Endothelial cell of umbilical vein (primary cell): Measurements from ENCODE around the gene MUTYH. TPM values are rescaled to one million over a fixed set of nuclear protein-coding genes. Genes with fewer than 3 reads are reported as not detected.

Experiments used
- BruUV-seq: library from RNA; stranded (reverse); fragments of 400-500 nt; replicated peaks from 2 replicates; lab custom pipeline; 2021; lab: Mats Ljungman, UMichigan
- CTCF ChIA-PET: fragments of 300-600, 350-600 bp; sonication (Branson Sonifier 250); formaldehyde crosslinking; loops from one replicate; lab custom pipeline; 2021; ENCODE audit warnings: antibody characterized with exemption, inconsistent platforms; lab: Charles Lee
- POLR2A ChIA-PET: fragments of 300-600, 350-600 bp; sonication (Branson Sonifier 250); formaldehyde crosslinking; loops from one replicate; lab custom pipeline; 2021; ENCODE audit warnings: antibody characterized with exemption, inconsistent platforms; lab: Charles Lee
- DNase-seq: peaks from one replicate; pipeline ENCODE4 v3.0.0-alpha.2; 2011; ENCODE audit warnings: low read depth, low spot score
- FAIRE-seq: peaks from 2 replicates; lab custom pipeline; 2011; peaks lifted over from hg19 to GRCh38; lab: Jason Lieb, UNC
- H2AFZ ChIP-seq: 2 replicates; pipeline ENCODE4 v1.6.0; 2012; ENCODE audit warnings: low read depth, low read length, control low read depth, inconsistent platforms
- H3K27ac ChIP-seq: 2 replicates; pipeline ENCODE4 v1.5.1; 2011; ENCODE audit warnings: low read depth, mild to moderate bottlenecking, control low read depth, low read length, moderate library complexity; ENCODE audit not compliant: insufficient read depth
- H3K27me3 ChIP-seq, 2 experiments: 2 replicates each; pipeline versions ENCODE4 v1.6.0 to v1.6.1; 2011; ENCODE audit warnings: low read length in 2 of 2, mixed read lengths in 1 of 2; ENCODE audit not compliant: control insufficient read depth in 2 of 2, insufficient read depth in 2 of 2
- H3K36me3 ChIP-seq, 2 experiments: 2 replicates in 1 of 2; 3 replicates in 1 of 2; pipeline ENCODE4 v1.5.1; 2011; ENCODE audit warnings: low read length in 2 of 2, mild to moderate bottlenecking in 1 of 2, moderate library complexity in 1 of 2; ENCODE audit not compliant: control insufficient read depth in 2 of 2, insufficient read depth in 2 of 2; ENCODE audit errors: extremely low read depth in 1 of 2
- H3K4me1 ChIP-seq: 3 replicates; pipeline ENCODE4 v1.5.1; 2011; ENCODE audit warnings: mild to moderate bottlenecking, low read length; ENCODE audit not compliant: control insufficient read depth, insufficient read depth; ENCODE audit errors: extremely low read depth
- H3K4me2 ChIP-seq: 2 replicates; pipeline ENCODE4 v1.6.1; 2011; ENCODE audit warnings: low read length, control low read depth, mixed read lengths; ENCODE audit not compliant: insufficient read depth
- H3K4me3 ChIP-seq, 3 experiments: fragments of 200-600 bp in 1 of 3; sonication (generic), shearing (Covaris generic) in 1 of 3; replicated peaks in 1 of 3; 2 replicates each; pipeline ENCODE4 v1.5.1; 2011 to 2016; ENCODE audit warnings: control low read depth in 3 of 3, low read length in 3 of 3, mild to moderate bottlenecking in 2 of 3, inconsistent platforms in 1 of 3, low read depth in 1 of 3, moderate library complexity in 1 of 3; ENCODE audit not compliant: insufficient read depth in 1 of 3
- H3K79me2 ChIP-seq: 2 replicates; pipeline ENCODE4 v1.6.0; 2012; ENCODE audit warnings: low read length, inconsistent platforms; ENCODE audit not compliant: control insufficient read depth, insufficient read depth
- H3K9ac ChIP-seq: replicated peaks from 2 replicates; pipeline ENCODE3; 2011; ENCODE audit warnings: low read length, control low read depth; ENCODE audit not compliant: insufficient read depth; ENCODE audit errors: extremely low read depth
- H3K9me1 ChIP-seq: replicated peaks from 3 replicates; pipeline ENCODE4 v1.6.0; 2011; ENCODE audit warnings: mild to moderate bottlenecking, low read length; ENCODE audit not compliant: control insufficient read depth, insufficient read depth; ENCODE audit errors: extremely low read depth
- H3K9me3 ChIP-seq: replicated peaks from 2 replicates; pipeline ENCODE4 v1.5.1; 2012; ENCODE audit warnings: low read length, inconsistent platforms; ENCODE audit not compliant: control insufficient read depth, insufficient read depth
- H4K20me1 ChIP-seq: replicated peaks from 2 replicates; pipeline ENCODE3; 2011; ENCODE audit warnings: mild to moderate bottlenecking, low read length; ENCODE audit not compliant: control insufficient read depth, insufficient read depth; ENCODE audit errors: extremely low read depth
- EZH2 ChIP-seq: IDR thresholded peaks from 2 replicates; pipeline ENCODE4 v1.6.1; 2012; ENCODE audit warnings: borderline replicate concordance, low read depth, mild to moderate bottlenecking, moderate library complexity, low read length, inconsistent platforms; ENCODE audit not compliant: severe bottlenecking
- FOS ChIP-seq: IDR thresholded peaks from 2 replicates; pipeline ENCODE4 v1.6.1; 2011; ENCODE audit warnings: mild to moderate bottlenecking, low read length, moderate library complexity, borderline replicate concordance; ENCODE audit not compliant: insufficient read depth
- GATA2 ChIP-seq: IDR thresholded peaks from 2 replicates; pipeline ENCODE4 v1.7.0; 2011; ENCODE audit warnings: low read depth, mild to moderate bottlenecking, moderate library complexity, mixed read lengths, low read length; ENCODE audit not compliant: insufficient read length, insufficient read depth
- JUN ChIP-seq: IDR thresholded peaks from 2 replicates; pipeline ENCODE4 v1.6.1; 2011; ENCODE audit warnings: borderline replicate concordance, low read depth; ENCODE audit not compliant: insufficient read length, insufficient read depth
- MYC ChIP-seq: IDR thresholded peaks from one replicate; pipeline ENCODE4 v1.6.1; 2011; ENCODE audit warnings: mild to moderate bottlenecking, low read depth, low read length
- POLR2A ChIP-seq: IDR thresholded peaks from 2 replicates; pipeline ENCODE4 v1.6.1; 2012; ENCODE audit warnings: low read depth, mild to moderate bottlenecking, control low read depth, low read length
- POLR2AphosphoS5 ChIP-seq: IDR thresholded peaks from 2 replicates; pipeline ENCODE4 v1.6.1; 2012; ENCODE audit warnings: low read depth, mild to moderate bottlenecking, control low read depth, low read length, moderate library complexity; ENCODE audit not compliant: insufficient read depth
- dilution Hi-C: fragments of 300-500 bp; cut with MboI; formaldehyde crosslinking; loops from one replicate; pipeline ENCODE4 v1.15.0; 2019; ENCODE audit warnings: low sequenced_read_pairs; ENCODE audit not compliant: extremely low pct_ligation_motif_present
- intact Hi-C: fragments of 100-400 bp; cut with micrococcal nuclease; formaldehyde crosslinking; loops from one replicate; pipeline ENCODE4 v1.10.0; 2022
- polyA plus RNA-seq, 4 experiments: library from polyadenylated mRNA; depleted of rRNA in 3 of 4; stranded (reverse) in 3 of 4; unstranded in 1 of 4; fragments of >200 nt; gene quantifications; 2 replicates each; pipeline versions ENCODE4 v1.2.1 to v1.2.3, GENCODE V29; 2011 to 2012; ENCODE audit warnings: missing spikeins in 1 of 4
- total RNA-seq: library from RNA; stranded (reverse); gene quantifications from 2 replicates; pipeline ENCODE4 v1.2.3, GENCODE V29; 2021
- TF ChIP-seq, protein P1 (sequence below): IDR thresholded peaks from 2 replicates; pipeline ENCODE4 v1.6.1; 2011; ENCODE audit not compliant: insufficient read depth, insufficient read length
- TF ChIP-seq, protein P2 (sequence below), 2 donors: IDR thresholded peaks; 1 replicate in 1 of 2; 2 replicates in 1 of 2; pipeline ENCODE4 v1.5.1; 2011; ENCODE audit warnings: low read length in 2 of 2, mild to moderate bottlenecking in 2 of 2, moderate library complexity in 2 of 2, control low read depth in 1 of 2, inconsistent platforms in 1 of 2, low read depth in 1 of 2; ENCODE audit not compliant: insufficient read depth in 1 of 2; ENCODE audit errors: extremely low read depth in 1 of 2

The MUTYH gene
- total and polyA plus RNA-seq, 2 donors (not counting 3 experiments of a cell fraction or from before 2014, with no cell fraction given), result 12.3 to 16.6 TPM

DNA sequence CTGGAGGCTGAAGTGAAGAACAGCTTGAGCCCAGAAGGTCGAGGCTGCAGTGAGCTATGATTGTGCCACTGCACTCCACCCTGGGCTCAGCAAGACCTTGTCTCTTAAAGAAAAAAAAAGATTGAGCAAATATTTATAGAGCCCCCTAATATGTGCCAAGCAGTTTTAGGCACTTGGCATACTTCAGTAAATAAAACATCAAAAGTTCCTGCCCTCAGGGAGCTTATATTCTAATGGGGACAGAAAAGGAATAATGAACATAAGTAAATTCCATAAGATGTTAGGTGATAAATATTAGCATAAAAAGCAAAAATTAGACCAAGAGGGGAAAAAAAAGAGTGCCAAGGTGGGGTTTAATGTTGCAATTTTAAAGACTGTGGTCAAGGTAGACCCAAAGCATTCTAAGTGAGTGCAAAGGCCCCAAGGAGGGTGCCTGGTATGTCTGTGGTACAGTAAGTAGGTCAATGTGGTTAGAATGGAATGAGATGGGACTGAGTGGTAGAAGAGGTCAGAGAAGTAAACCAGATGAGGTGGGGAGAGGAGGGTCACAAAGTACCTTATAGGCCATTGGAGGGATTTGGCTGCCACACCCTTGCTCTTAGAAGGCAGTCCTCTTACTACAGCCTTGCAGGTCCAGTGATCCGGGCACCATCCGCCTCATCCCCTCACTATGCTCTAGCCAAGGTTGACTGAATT is 2.5 kb downstream of the MUTYH start:
- no TSS peak for BruUV-seq
- POLR2A ChIA-PET, result no interaction called here
- FAIRE-seq (no peak), DNase-seq (no peak)
- no peaks in the 10 kb centered on the region for H3K9me1 ChIP-seq
- H3K4me2 ChIP-seq, result no peak overlapping the region
- no peaks in the 10 kb centered on the region for H3K9me3 ChIP-seq
- intact Hi-C loops, result no loop called here
- H3K27ac ChIP-seq, result no peak overlapping the region
- no peak overlapping the region for H2AFZ ChIP-seq
- CTCF ChIA-PET, result no interaction called here
- TF ChIP-seq GATA2 (no peak), EZH2 (no peak), FOS (no peak), MYC (no peak)
- TF ChIP-seq, protein P1, sequence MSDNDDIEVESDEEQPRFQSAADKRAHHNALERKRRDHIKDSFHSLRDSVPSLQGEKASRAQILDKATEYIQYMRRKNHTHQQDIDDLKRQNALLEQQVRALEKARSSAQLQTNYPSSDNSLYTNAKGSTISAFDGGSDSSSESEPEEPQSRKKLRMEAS, result no peak
- H3K27me3 ChIP-seq, result no peaks in the 10 kb centered on the region
- no peaks in the 10 kb centered on the region for H4K20me1 ChIP-seq
- H3K4me1 ChIP-seq, result peaks cover 30% of the 10 kb centered on the region
- H3K4me3 ChIP-seq, result no peak overlapping the region
- H3K9ac ChIP-seq, result no peak overlapping the region
- dilution Hi-C loops, result no loop called here
- peaks cover 3 to 6% of the 10 kb centered on the region in 2 experiments for H3K36me3 ChIP-seq
- H3K79me2 ChIP-seq, result peaks cover 23% of the 10 kb centered on the region

DNA sequence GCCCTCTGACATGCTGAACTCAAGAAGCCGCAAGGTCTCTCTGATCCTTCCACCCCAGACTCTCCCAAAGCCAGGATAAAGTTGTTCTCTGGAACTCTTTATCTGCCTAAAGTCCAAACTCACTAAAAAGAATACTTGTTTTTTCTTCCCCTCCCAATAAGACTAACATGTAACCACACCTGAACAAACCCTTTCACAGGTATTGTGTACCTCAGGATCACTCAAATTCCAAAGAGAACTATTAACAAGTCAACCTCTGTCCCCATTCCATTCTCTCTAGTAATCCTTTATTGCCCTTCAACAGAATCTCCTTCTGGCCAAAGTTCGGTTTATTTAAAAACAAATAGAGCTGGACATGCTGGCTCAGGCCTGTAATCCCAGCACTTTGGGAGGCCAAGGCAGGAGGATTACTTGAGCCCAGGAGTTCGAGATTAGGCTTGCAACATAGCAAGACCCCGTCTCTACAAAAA is 4.3 kb downstream of the MUTYH start:
- no peaks in the 10 kb centered on the region for H3K27me3 ChIP-seq
- no peak overlapping the region for H3K9ac ChIP-seq
- no peak overlapping the region for H3K27ac ChIP-seq
- H3K4me3 ChIP-seq, result no peak overlapping the region
- no peaks in the 10 kb centered on the region for H3K36me3 ChIP-seq
- no peak overlapping the region for H2AFZ ChIP-seq
- CTCF ChIA-PET, result interaction anchor here (1.3 kb wide), 1 partner anchor 156 kb away, joined by 3 read pairs; no protein-coding TSS in a partner anchor
- POLR2A ChIA-PET, result no interaction called here
- FAIRE-seq (no peak), DNase-seq (no peak)
- dilution Hi-C loops, result no loop called here
- no TSS peak for BruUV-seq
- TF ChIP-seq, protein P2, sequence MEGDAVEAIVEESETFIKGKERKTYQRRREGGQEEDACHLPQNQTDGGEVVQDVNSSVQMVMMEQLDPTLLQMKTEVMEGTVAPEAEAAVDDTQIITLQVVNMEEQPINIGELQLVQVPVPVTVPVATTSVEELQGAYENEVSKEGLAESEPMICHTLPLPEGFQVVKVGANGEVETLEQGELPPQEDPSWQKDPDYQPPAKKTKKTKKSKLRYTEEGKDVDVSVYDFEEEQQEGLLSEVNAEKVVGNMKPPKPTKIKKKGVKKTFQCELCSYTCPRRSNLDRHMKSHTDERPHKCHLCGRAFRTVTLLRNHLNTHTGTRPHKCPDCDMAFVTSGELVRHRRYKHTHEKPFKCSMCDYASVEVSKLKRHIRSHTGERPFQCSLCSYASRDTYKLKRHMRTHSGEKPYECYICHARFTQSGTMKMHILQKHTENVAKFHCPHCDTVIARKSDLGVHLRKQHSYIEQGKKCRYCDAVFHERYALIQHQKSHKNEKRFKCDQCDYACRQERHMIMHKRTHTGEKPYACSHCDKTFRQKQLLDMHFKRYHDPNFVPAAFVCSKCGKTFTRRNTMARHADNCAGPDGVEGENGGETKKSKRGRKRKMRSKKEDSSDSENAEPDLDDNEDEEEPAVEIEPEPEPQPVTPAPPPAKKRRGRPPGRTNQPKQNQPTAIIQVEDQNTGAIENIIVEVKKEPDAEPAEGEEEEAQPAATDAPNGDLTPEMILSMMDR (IDR thresholded peaks at IDR 0.05; ENCODE audit: extremely low read depth in 1 of 2, insufficient read depth in 1 of 2, low read depth in 1 of 2, low read length in 2 of 2), result no peak
- TF ChIP-seq GATA2 (no peak), POLR2A (no peak), JUN (no peak), MYC (no peak), POLR2AphosphoS5 (no peak), FOS (no peak), EZH2 (no peak)
- TF ChIP-seq, protein P1, result no peak
- H4K20me1 ChIP-seq, result no peaks in the 10 kb centered on the region
- H3K79me2 ChIP-seq, result peaks cover 7% of the 10 kb centered on the region
- intact Hi-C loops, result no loop called here
- H3K4me1 ChIP-seq, result peaks cover 14% of the 10 kb centered on the region
- H3K9me3 ChIP-seq, result no peaks in the 10 kb centered on the region
- H3K9me1 ChIP-seq, result no peaks in the 10 kb centered on the region
- H3K4me2 ChIP-seq, result no peak overlapping the region
